ENCODE results near the gene LIFR.
"Not testable (repeated sequence)": the region's sequence is repeated elsewhere in the genome, so short reads cannot be mapped to it uniquely, and the experiment has no call there.

LIFR gene

GRCh38 chr5:38569180-38569579 is 12.7 kb upstream of the LIFR start:
- H3K27ac ChIP-seq = no peak overlapping the region
- TF ChIP-seq CTCF (conservative IDR thresholded peaks at IDR 0.05) = no peak

GRCh38 chr5:38567306-38567705 is 10.9 kb upstream of the LIFR start:
- not testable (repeated sequence) for H3K27ac ChIP-seq

GRCh38 chr5:38563624-38564023 is 7.2 kb upstream of the LIFR start:
- TF ChIP-seq CTCF (conservative IDR thresholded peaks at IDR 0.05) = no peak
- no peak overlapping the region for H3K27ac ChIP-seq

GRCh38 chr5:38562444-38563210 is 6.2 kb upstream of the LIFR start:
- no peak for TF ChIP-seq CTCF (conservative IDR thresholded peaks at IDR 0.05)

GRCh38 chr5:38559428-38559827 is 3.0 kb upstream of the LIFR start:
- no peak for TF ChIP-seq CTCF (conservative IDR thresholded peaks at IDR 0.05)
- H3K27ac ChIP-seq = no peak overlapping the region

More at GRCh38 chr5:38562444-38563210, 6.2 kb upstream of the LIFR start:
- H3K27ac ChIP-seq = no peak overlapping the region

- H3K27ac ChIP-seq = peak overlapping the region; percentile 99
- TF ChIP-seq CTCF (conservative IDR thresholded peaks at IDR 0.05) = no peak
Measured at GRCh38 chr5:38557792-38558191, 1.3 kb upstream of the LIFR start.

- H3K27ac ChIP-seq = peak overlapping the region; percentile 99
- no peak for TF ChIP-seq CTCF (conservative IDR thresholded peaks at IDR 0.05)
Measured at GRCh38 chr5:38557308-38557710, 863 bp upstream of the LIFR start.

- H3K27ac ChIP-seq = peak overlapping the region; percentile 99
- no peak for TF ChIP-seq CTCF (conservative IDR thresholded peaks at IDR 0.05)
Measured at GRCh38 chr5:38556088-38556598, 303 bp downstream of the LIFR start.
